ENCODE measurements around the gene RAB18. TPM values are rescaled to one million over a fixed set of nuclear protein-coding genes. Genes with fewer than 3 reads are reported as not detected.

The RAB18 gene
- total RNA-seq, 1 experiment from 2014 or later: 68.1 TPM

GRCh38 chr10:27535317-27535716 is 31.2 kb downstream of the RAB18 start (continued):
- no peak for TF ChIP-seq REST (IDR thresholded peaks at IDR 0.05; ENCODE audit: low read depth)
- TF ChIP-seq JUND (IDR thresholded peaks at IDR 0.05): no peak
- no peak for TF ChIP-seq ZNF274 (IDR thresholded peaks at IDR 0.05; ENCODE audit: low read depth, low read length)

DNA sequence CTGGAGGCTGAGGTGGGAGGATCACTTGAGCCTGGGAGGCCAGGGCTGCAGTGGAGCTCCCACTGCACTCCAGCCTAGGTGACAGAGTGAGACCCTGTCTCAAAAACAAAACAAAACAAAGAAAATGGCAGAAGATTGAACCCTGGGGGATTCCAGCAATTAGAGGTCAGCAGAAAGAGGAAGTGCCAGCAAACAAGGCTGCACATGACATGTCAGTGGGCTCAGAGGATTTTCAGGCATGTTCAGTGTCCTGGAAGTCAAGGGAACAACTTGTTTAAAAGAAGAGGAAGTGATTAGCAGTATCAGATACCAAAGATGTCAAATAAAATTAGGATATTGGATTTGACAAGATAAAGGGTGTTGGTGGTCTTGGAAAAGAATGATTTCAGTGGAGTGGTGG is 32.3 kb downstream of the RAB18 start:
- ChIA-PET RAD21 (ENCODE audit: low non-redundant PET in 1 of 2, low total read pairs in 2 of 2, uncharacterized antibody in 2 of 2, unreplicated experiment in 2 of 2) (no interaction called here), CTCF (no interaction called here), POLR2A (no interaction called here)
- intact Hi-C loops (cut with micrococcal nuclease): no loop called here
- DNase-seq (ENCODE audit: low read depth, low spot score): no peak
- H3K27me3 ChIP-seq (ENCODE audit: insufficient read depth, low read length): no peaks in the 10 kb centered on the region
- no peak for ATAC-seq
- no peak overlapping the region for H3K9ac ChIP-seq (ENCODE audit: low read length)
- H4K20me1 ChIP-seq (ENCODE audit: insufficient read depth): no peaks in the 10 kb centered on the region
- no peak overlapping the region for H3K4me3 ChIP-seq (replicated peaks in 1 of 2; ENCODE audit: low read depth in 1 of 2, low read length in 2 of 2)
- H2AFZ ChIP-seq (ENCODE audit: low read depth, low read length, poor library complexity, severe bottlenecking): no peak overlapping the region
- H3K36me3 ChIP-seq (ENCODE audit: control insufficient read depth in 1 of 2, insufficient read depth in 2 of 2, low read length in 2 of 2): peaks cover 10 to 23% of the 10 kb centered on the region in 2 experiments; a peak in 3 of 4 replicates
- H3K4me1 ChIP-seq (ENCODE audit: control insufficient read depth in 1 of 2, insufficient read depth in 2 of 2, low read length in 2 of 2): no peaks in the 10 kb centered on the region
- no TSS peak for BruUV-seq (replicated peaks)
- H3K9me3 ChIP-seq (ENCODE audit: control insufficient read depth in 1 of 2, insufficient read depth in 1 of 2, low read depth in 1 of 2, low read length in 2 of 2): no peaks in the 10 kb centered on the region
- no peaks in the 10 kb centered on the region for H3K9me2 ChIP-seq (ENCODE audit: insufficient read depth)
- H3K27ac ChIP-seq (ENCODE audit: low read depth, low read length): no peak overlapping the region
- TF ChIP-seq ZFX (IDR thresholded peaks at IDR 0.05) (no peak), POLR2AphosphoS5 (IDR thresholded peaks at IDR 0.05; ENCODE audit: low read depth, low read length) (no peak), SIN3A (IDR thresholded peaks at IDR 0.05; ENCODE audit: low read depth) (no peak), EGR1 (IDR thresholded peaks at IDR 0.05; ENCODE audit: low read depth) (no peak), YY1 (IDR thresholded peaks at IDR 0.05; ENCODE audit: extremely low read depth, insufficient replicate concordance, low read depth, low read length) (no peak), RAD21 (IDR thresholded peaks at IDR 0.05; ENCODE audit: low read depth) (no peak), POLR2A (IDR thresholded peaks at IDR 0.05; ENCODE audit: borderline replicate concordance, extremely low read depth, insufficient read depth, insufficient read length) (no peak), SRF (IDR thresholded peaks at IDR 0.05; ENCODE audit: low read depth) (no peak), EZH2phosphoT487 (IDR thresholded peaks at IDR 0.05; ENCODE audit: borderline replicate concordance) (no peak), SP1 (IDR thresholded peaks at IDR 0.05; ENCODE audit: low read depth) (no peak), ELF1 (IDR thresholded peaks at IDR 0.05; ENCODE audit: borderline replicate concordance, low read depth) (no peak), CBX3 (IDR thresholded peaks at IDR 0.05; ENCODE audit: low read depth) (no peak), ZNF274 (IDR thresholded peaks at IDR 0.05; ENCODE audit: low read depth, low read length) (no peak), ZBTB33 (IDR thresholded peaks at IDR 0.05; ENCODE audit: extremely low read depth, insufficient replicate concordance, low read length) (no peak), TCF7L2 (IDR thresholded peaks at IDR 0.05; ENCODE audit: borderline replicate concordance, extremely low read depth, insufficient read depth, insufficient read length) (no peak)
- TF ChIP-seq, protein P1, sequence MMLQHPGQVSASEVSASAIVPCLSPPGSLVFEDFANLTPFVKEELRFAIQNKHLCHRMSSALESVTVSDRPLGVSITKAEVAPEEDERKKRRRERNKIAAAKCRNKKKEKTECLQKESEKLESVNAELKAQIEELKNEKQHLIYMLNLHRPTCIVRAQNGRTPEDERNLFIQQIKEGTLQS (IDR thresholded peaks at IDR 0.05): no peak
- TF ChIP-seq, protein P2, sequence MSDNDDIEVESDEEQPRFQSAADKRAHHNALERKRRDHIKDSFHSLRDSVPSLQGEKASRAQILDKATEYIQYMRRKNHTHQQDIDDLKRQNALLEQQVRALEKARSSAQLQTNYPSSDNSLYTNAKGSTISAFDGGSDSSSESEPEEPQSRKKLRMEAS (IDR thresholded peaks at IDR 0.05): no peak
- H3K79me2 ChIP-seq (ENCODE audit: insufficient read depth, low read length): peaks cover 15% of the 10 kb centered on the region
- no peak overlapping the region for H3K4me2 ChIP-seq (ENCODE audit: low read length)

All from HCT116 (cell line).